NCI-H2227 treated with DMSO at 0.1 percent for 48 hours (cell line): ENCODE data around the gene ANKRD44.

ENCODE experiments used
- DNase-seq: peaks from one replicate; lab custom pipeline; 2025; lab: John Stamatoyannopoulos, UW

ANKRD44 gene

DNA sequence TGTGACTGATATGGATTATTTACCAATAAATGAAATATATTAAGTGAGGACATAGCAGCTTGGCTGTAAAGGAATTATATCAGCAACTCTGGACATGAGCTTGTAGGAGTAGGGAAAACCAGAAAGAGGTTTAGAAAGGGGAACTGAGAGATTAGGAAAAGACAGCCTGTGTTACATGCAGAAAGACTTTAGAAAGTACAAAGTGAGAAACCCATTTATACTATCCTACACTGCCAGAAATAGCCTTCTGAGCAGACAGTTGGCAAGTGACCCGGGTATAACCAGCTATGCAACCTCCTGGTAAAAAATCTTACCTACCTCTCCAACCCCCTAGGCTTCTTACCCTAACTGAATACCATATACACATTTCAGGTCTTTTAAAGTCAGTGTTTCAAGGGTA is 134.1 kb downstream of the ANKRD44 start:
- no peak for DNase-seq

DNA sequence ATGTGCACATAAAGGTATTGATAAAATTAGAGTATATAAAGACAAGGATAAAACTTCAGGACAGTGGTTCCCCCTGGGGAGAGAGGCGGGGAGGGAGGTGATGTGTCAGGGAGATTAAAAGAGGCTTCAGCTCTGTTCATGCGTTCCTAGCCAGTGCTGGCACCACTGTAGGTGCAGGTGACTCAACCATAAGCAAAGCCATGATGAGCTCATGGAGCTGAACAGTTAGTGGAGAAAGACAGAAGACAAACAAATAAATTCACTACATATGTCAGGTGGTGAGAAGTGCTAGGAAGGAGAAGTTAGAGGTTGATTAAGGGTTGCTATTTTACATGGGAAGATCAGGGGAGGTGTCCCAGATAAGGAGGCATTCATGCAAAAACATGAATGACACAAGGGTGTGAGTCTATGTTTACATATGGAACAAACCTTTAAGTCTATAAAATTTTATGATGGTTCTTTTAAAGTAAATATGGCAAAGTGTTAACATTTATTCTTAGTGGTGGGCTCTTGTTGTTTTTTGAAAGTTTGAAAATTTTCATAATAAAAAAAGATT is 136.0 kb downstream of the ANKRD44 start:
- DNase-seq = no peak

DNA sequence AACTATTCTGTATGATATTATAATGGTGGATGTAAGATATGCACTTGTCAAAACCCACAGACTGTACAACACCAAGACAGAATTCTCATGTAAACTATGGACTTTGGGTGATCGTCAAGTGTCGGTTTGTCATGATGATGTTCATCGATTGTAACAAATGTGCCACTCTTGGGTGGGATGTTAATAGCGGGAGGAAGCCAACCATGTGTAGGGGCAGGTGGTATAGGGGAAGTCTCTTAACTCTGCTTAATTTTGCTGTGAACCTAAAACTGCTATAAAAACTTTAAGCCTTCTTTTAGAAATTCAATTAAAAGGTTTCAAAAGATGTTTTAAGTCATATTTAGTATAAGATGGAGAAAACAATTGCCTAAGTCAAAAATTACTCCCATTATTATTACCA is 139.0 kb downstream of the ANKRD44 start:
- no peak for DNase-seq

DNA sequence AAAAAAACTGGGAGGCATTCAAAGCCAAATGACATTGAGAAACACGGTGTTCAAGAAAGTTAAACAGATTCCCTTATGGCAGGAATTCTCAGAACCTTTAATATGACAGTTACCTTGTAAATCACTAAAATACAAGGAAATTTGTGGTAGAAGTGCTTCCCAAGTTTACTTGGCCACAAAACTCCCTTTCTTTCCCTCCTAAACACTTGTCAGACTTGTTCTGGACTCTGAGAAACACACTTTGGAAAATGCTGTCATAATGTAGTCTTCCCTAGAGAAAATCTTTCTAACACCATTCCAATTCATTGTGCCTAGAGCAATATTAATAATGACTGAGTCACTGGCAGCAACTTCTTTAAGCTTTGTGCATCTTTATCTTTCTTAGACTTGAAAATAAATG is 140.4 kb downstream of the ANKRD44 start:
- no peak for DNase-seq

DNA sequence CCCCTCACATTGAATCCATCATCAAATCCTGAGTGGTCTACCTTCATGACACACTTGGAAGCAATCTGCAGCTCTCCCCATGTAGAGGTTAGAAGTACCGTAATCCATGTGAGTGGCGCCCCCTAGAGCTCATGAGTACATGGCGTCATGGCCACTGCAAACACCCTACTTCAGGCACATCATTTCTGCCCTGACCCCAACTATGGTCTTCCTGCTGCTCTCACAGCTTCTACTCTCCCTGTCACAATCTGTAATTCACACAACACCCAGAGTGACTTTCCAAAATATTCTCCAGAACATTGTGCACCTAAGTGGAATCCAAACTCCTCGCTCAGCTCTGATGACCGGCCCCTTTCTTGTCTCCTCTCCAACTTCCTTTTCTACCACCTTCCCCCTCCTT is 141.9 kb downstream of the ANKRD44 start:
- peak; percentile 65 for DNase-seq

DNA sequence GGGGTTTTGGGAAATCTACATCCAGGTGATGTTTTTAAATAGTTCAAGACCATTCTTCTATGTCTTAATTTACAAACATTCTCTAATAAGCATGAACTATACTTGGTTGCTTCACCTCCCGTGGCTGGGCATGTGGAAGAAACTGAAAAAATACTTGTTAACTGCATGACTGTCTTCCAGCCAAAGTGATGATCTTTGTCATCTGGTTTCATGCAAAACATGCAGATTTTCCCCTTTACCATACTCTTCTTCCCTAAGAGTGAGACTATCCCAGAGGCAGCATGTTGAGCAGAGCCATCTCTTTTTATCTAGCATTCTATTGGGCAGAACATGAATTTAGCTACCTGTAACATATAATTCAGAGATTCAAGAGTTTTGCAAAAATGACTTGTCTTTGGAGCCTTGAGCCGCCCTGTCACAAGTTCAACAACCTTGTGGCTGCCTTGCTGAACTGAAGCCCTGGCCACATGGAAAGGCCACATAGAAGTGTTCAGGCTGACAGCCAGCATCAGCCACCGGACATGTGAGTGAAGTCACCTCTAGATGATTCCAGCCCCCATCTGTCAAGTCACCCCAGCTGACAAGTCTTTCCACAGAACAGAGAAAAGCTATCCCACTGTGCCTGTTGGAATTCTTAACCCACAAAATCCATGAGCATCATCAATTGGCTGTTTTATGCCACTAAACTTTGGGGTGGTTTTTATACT is 142.8 kb downstream of the ANKRD44 start:
- no peak for DNase-seq

DNA sequence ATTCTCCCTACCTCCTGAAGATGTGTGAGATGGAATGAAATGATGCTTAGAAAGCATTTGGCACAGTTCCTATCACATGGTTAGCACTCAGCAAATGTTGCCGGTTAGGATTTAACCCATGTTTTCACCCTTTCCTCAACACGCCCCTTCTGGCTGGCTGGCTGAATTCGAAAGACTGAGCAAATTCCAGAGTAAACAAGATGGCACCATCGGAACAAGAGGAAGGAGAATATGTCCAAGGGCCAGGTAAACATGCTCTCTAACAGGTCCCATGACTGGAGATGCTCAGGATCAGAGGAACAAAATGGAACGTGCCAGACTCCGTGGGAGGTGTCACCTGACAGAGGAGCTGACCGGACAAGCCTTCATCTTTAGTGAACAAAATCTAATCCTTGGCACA is 145.6 kb downstream of the ANKRD44 start:
- no peak for DNase-seq

DNA sequence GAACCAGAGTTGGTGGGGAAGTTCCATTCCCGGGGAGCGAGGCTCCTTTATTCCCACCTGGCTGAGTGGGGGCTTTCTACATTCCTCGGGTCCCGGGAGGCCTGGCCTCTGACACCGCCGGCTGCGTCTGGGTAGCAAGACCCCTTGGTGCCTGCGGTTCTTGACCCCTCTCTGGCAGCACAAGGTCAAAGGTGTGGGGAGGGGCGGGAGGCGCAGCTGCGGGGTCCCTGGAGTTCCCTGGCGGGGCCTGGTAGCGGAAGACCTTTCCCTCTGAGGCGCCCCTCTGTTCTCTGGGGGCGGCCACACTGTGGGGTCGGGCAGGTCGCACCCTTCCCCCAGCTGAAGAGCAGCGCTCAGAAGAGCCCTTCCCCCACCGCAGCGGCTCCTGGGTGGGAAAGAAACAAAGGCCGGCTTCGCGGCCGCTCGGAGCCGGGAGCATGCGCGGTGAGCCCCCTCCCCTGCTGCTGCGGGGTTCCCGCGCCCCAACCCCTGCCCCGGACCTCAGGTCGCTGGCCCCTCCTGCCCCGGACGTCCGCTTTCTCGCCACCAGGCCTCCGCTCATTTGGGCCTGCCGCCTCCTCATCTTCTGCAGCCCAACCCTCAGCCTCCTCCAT is 146.3 kb downstream of the ANKRD44 start:
- DNase-seq = no peak

DNA sequence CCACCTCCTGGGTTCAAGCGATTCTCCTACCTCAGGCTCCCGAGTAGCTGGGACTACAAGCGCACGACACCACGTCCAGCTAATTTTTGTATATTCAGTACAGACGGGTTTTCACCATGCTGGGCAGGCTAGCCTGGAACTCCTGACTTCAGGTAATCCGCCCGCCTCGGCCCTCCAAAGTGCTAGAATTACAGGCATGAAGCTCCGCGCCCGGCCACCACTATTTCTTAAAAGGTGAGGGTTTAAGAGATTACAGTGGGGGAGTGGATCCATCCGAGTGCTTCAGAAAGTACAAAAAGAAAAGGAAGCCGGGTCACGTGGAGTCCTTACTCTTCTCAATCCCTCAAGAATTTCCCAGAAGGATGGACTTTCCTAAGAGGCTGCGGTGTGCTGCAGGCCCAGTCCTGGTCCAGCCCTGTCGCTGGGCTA is 146.9 kb downstream of the ANKRD44 start:
- no peak for DNase-seq

DNA sequence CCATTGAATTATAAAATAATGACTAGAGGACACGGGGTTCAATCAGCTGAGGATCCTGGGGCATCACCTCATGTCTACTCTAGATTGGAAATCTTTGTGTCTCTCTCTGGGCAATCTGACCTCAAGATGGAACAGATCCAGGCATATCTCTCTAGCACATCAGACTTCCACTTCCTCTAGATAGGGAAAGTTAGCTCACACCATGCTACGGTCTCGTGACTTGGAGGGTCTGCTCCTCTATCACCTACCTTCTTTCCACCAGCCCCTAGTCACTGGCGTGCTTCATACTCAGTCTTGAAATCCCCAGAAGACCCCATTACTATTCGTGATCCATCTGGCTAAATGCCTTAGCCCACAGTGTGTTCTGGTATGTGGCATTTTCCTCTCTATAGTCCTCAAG is 148.8 kb downstream of the ANKRD44 start:
- DNase-seq = no peak

DNA sequence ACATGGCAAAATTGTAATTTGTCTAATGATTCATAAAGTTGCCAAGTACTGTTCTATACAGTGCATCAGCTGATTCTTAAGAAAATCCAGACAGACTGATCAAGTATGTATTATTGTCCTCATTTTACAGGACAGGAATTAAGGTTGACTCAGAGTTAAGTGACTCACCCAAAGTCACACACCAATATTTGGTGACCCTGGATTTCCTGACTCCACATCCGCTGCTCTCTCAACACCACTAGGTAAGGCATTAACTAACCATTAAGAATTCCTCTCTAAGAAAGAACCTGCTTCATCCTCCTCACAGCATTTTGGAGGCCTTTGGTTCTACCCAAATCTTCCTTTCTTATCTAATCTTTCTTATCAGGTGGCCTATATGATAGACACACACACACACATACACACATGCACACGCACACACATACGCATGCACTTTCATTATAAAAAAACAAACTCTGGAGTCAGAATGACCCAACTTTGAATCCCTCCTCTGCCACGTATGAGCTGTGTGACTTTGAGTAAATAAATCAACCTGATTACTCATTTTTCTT is 150.8 kb downstream of the ANKRD44 start:
- DNase-seq = no peak

DNA sequence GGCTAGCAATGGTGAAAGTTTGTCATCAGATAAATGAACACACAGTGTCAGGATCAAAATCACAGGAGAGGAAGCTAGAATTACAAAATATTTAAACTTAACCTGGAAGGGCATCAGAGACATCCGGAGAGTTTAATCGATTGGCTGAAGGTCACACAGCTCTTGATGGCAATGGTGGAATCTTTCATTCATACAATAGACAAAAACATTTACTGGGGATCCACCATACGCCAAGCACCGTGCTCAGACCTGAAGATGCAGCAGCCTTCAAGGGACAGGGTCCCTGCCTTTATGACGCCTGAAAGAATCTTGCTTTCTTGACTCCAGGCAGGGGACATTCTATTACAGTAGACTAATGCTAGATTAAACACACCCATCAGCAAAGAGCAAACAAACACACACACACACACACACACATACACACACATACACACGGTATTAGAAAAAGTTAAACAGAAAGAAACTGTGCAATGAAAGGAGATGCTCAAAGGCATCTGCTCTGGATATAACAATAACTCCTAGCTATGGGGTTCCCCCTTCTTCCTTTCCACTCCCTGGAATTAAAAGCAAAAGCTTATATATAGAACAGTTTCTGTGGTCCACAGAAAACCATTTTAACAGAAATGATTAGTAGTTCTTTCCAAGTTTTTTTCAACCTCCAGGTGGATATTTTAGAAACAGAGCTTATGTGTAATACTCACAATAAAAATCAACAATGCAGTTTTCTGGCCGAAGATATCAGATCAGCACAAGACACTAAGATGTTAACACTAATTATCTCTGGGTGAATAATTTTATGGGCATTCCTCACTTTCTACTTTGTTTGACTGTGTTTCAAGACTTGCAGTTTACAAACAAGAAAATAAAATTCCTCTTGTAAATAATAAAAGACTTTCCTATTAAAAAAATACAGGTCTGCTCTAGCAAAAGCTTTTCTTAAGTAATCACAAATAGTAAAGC is 151.7 kb downstream of the ANKRD44 start:
- no peak for DNase-seq

DNA sequence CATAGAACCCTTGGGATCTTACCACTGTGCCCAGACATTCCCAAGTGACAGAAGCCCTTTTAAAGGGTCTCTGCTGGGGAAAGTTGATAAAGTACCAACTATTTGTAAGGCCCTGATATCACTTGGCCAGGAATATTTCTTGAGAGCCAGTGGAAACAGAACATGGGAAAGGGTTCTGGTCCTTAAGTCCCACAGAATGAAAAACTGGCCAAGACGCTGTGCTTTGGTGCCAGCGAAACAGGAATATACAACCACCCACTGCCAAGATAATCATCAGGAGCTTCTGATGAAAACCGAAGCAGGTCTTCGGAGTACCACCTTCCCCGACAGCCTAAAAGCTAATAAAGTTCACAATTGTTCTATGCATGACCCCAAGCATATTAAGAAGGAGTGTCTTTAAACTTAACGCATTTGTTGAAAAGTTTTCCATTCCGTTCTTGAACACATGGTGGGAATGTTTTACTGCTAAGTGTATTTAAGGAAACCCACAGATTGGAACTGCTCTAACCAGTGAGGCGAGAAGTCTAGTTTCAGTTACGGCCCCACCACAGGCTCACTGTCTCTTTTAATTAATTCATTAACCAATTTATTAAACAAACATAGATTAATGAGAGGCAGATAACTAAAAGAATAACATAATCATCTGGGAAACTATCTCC is 152.6 kb downstream of the ANKRD44 start:
- no peak for DNase-seq

DNA sequence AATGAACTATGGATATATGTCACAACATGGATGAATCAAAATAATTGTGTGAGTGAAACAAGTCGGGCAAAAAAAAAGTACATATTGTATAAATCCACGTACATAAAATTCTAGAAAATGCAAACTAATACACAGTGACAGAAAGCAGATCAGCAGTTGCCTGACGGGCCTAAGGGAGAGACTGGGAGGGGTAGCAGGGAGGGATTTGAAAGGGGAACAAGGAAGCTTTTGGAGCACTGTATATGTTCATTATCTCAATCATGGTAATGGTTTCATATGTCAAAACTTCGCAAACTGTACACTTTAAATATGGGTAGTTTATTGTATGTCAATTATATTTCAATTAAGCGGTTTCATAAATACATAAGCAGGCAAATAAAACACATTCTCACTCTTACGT is 153.8 kb downstream of the ANKRD44 start:
- DNase-seq = no peak

DNA sequence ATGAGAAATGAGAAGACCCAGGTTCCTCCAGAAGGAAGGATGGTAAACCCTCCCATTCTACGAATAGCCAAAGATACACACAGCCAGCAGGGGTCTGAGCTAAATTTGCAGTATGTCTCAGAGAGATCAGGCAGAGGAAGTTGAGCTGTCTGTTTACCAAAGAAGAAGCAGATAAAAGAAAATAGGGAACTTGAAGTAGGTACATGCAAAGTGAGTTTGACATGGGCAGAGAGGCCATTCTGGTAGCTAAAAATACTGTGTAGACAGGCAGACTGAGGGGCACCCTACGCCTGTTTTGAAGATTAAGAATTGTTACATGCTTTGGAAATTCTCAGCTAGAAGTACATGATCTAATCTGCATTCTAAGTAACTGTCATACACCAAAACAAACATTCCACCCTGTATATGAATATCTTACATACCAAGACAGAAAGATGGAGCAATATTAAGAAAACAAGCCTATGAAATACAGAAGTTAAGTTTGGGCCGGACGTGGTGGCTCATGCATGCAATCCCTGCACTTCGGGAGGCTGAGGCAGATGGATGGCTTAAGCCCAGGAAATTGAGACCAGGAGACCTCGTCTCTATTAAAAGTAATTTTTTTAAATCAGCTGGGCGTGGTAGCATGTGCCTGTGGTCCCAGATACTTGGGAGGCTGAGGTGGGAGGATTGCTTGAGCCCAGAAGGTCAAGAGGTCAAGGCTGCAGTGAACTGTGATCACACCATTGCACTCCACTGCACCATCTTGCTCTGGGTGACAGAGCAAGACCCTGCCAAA is 157.9 kb downstream of the ANKRD44 start:
- no peak for DNase-seq

DNA sequence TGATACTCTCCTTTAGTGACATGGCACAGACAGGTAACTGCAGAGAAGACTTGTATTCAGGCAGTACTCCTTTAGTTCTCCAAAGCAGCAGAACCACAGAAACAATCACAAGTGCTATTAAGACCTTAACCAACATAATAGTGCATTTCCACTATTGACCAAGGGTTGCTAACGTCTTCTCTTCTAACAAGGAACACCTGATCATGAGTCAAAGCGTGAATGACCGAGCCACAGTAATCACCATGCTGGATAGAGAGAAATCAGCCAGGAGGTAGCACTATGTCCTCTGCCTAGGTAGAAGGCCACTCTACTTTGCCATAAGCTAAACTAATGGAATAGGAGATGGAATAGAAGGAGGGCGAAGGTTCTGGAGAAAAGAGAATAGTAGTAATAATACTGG is 161.0 kb downstream of the ANKRD44 start:
- DNase-seq = no peak

DNA sequence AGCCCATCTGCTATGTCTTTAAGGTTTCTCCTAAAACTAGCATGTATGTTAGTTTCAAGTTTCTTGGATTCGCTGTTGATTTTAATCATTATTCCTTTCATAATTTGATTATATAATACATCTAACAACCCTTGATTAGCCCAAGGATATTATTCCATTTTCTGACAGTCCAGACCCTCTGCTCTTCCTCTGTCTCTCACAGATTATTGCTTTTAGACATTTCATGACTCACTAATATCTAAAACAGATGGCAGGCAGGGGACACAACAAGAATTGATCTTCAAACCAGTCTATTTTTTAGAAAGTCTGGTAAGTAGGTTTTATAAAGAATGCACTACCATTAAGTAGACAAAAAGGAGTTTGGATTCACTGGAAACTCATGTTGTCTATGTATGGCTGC is 162.2 kb downstream of the ANKRD44 start:
- DNase-seq = no peak

DNA sequence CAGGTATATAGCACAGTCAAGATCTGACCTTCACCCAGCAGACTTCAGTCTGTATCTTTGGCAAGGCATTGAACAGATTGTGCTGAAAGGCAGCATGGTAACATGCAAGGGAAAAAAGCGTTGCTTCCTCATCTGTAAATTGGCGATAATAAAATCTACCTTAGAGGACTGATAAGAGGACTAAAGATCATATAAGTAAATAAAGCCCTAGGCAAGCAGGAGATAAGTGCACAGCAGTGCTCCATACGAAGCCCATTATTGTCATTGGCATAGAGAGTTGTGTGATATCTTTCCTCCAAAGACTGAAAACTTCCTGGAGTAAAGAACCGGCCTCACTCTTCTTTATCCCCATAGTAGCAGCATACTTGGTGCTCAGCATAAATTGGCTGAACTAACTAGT is 162.6 kb downstream of the ANKRD44 start:
- no peak for DNase-seq

DNA sequence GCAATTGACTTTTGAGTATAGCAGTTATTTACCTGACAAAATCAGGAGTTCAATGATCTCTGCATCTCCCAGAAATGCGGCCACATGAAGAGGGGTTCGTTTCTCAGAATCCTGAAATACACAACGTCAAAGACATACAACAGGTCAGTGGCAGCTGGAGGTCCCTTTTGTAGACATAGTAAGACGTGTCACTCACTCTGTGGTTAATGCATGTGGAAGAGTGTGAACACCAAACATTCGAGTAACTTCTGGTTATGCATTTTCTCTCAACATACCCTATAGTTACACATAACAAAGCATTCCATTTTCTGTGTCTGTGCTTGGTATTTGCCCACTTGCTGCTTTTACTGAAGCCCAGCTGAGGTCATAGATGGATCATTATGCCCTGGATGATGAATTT is 163.6 kb downstream of the ANKRD44 start:
- no peak for DNase-seq

DNA sequence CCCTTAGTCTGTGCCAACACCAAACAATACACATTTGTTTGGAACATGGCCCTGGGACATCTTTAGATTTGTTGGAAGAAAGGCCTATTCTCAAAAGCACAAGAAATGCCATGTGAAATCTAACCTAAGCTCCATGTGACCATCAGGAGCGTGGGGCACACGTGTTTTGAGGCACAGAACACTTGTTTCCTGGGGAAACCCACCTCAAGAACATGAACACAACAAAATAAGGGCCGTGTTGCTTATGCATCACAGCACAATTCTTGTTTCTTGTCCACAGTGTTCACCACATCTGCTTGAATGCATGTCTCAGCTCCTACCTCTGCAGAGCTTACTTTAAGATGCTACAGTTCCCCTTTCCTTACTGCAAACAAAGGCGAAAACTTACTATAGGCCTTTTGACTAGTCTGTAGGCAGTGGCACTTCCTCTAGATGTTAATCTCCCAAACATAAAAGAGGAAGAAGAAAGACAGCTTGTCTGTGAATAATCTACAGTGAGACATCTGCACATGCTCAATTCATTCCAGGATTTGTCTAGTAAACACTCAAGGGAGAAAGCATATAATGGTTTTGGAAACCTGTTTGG is 165.0 kb downstream of the ANKRD44 start:
- no peak for DNase-seq

DNA sequence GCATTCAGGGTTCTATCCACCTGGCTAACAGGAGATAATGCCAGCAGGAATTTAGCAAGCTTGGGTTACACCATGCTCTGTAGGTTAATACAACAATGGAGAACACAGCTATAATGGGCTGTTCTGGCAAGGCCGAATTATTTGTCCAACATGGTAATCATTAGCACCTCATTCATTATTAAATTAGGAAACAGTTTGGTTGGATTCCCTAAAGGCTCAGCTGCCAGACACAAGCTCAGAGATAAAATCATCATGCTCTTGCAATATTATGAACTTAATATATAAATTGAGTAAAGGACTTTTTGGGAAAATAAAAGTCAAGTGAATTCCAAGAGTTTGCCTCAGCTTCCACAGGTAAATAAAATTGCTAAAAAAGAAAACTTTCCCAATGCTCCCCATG is 166.4 kb downstream of the ANKRD44 start:
- DNase-seq = no peak
